LNCAP (cell line): ENCODE results near the gene CKAP4.

Experiments
- TF ChIP-seq, protein P1 (sequence below): fragments of 450-650 bp; IDR thresholded peaks from 2 replicates; pipeline ENCODE4 v1.5.1; 2017; ENCODE audit warnings: mild to moderate bottlenecking

CKAP4 gene

DNA sequence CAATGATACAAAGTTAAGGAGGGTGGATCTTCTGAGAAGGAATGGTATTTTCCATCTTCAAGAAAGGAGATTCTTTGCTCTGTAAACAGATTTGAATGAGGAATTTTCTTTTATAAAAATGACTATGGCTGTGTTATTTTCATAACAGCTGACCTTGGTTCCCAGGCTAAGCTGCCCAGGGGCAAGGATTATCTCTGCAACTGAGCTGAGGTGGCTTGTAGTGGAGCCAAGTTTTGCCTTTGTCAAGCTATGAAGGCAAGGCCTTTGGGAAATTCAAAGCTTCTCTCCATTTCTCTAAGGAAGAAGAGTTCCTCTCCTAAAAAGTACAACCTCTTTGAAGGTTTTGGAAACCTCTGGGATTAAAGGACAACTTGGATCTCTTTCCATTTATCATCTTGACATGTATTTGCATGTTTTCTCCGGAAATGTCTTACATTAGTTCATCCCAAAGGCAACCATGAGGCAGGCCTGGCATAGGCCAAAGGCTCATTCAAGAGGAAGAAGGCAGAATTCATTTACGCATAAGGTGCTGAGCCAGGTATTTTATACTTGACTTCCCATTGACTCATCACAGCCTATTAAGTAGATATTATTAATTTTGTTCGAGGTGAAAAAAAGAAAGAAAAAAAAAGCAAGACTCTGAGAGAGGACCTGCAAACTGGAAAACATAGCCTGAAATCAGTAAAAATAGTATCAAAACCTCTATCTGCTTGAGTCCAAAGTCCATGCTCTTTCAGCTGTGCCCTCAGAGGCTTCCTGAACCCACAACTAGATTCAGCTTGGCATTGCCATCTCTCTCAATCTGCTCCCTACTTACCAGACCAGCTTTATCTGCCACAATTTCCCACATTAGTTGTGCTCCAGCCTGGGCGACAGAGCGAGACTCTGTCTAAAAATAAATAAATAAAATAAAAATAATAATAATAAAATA, 24.0 kb upstream of the CKAP4 start:
- TF ChIP-seq, protein P1, sequence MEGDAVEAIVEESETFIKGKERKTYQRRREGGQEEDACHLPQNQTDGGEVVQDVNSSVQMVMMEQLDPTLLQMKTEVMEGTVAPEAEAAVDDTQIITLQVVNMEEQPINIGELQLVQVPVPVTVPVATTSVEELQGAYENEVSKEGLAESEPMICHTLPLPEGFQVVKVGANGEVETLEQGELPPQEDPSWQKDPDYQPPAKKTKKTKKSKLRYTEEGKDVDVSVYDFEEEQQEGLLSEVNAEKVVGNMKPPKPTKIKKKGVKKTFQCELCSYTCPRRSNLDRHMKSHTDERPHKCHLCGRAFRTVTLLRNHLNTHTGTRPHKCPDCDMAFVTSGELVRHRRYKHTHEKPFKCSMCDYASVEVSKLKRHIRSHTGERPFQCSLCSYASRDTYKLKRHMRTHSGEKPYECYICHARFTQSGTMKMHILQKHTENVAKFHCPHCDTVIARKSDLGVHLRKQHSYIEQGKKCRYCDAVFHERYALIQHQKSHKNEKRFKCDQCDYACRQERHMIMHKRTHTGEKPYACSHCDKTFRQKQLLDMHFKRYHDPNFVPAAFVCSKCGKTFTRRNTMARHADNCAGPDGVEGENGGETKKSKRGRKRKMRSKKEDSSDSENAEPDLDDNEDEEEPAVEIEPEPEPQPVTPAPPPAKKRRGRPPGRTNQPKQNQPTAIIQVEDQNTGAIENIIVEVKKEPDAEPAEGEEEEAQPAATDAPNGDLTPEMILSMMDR: no peak

- TF ChIP-seq, protein P1: no peak
Measured at GRCh38 chr12:106269150-106269771, 21.4 kb upstream of the CKAP4 start.

- TF ChIP-seq, protein P1: no peak
Measured at GRCh38 chr12:106267535-106267934, 19.7 kb upstream of the CKAP4 start.

- TF ChIP-seq, protein P1: no peak
Measured at GRCh38 chr12:106265116-106265515, 17.3 kb upstream of the CKAP4 start.

DNA sequence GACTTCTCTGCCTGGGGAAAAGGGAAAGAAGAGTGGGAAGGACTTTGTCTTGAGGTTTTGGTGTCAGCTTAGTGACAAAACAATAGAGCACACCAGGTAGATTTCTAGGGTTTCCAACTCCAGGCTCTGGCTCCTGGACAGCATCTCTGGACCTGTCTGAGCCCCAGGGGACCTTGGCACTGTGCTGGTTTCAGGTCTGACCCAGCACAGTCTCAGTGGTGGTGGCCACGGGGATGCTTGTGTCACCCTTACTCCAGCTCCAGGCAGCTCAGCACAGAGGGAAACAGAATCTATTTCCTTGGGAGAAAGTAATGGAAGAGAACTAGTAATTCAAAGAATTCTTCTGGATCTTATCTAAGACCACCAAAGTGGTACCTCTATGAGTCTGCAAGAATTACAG, 11.1 kb upstream of the CKAP4 start:
- TF ChIP-seq, protein P1: no peak

- TF ChIP-seq, protein P1: no peak
Measured at GRCh38 chr12:106258226-106258625, 10.4 kb upstream of the CKAP4 start.

- TF ChIP-seq, protein P1: no peak
Measured at GRCh38 chr12:106256524-106256923, 8.7 kb upstream of the CKAP4 start.
